Hepatocyte (in vitro differentiated cells): ENCODE measurements around the gene APPBP2. TPM values are rescaled to one million over a fixed set of nuclear protein-coding genes. Genes with fewer than 3 reads are reported as not detected.

Experiments used
- DNase-seq: peaks from one replicate; pipeline ENCODE4 v3.0.0-alpha.2; 2016; ENCODE audit warnings: low spot score
- H2AFZ ChIP-seq: fragments of 200-600 bp; sonication (generic); 2 replicates; pipeline ENCODE4 v1.6.0; 2016; ENCODE audit warnings: antibody characterized with exemption, mild to moderate bottlenecking
- H3K27ac ChIP-seq: fragments of 200-600 bp; sonication (generic); 2 replicates; pipeline ENCODE4 v1.5.1; 2016; ENCODE audit warnings: mild to moderate bottlenecking
- H3K27me3 ChIP-seq: fragments of 200-600 bp; sonication (generic); 2 replicates; pipeline ENCODE4 v1.6.1; 2016
- H3K36me3 ChIP-seq: fragments of 200-600 bp; sonication (generic); replicated peaks from 2 replicates; pipeline ENCODE4 v1.5.1; 2016; ENCODE audit warnings: low read depth; ENCODE audit not compliant: insufficient read depth
- H3K4me1 ChIP-seq: fragments of 200-600 bp; sonication (generic); 2 replicates; pipeline ENCODE4 v1.5.1; 2016; ENCODE audit warnings: mild to moderate bottlenecking, moderate library complexity; ENCODE audit not compliant: insufficient read depth
- H3K4me2 ChIP-seq: fragments of 200-600 bp; sonication (generic); 2 replicates; pipeline ENCODE4 v1.6.0; 2016
- H3K4me3 ChIP-seq: fragments of 200-600 bp; sonication (generic); 2 replicates; pipeline ENCODE4 v1.5.1; 2016; ENCODE audit warnings: mild to moderate bottlenecking
- H3K79me2 ChIP-seq: fragments of 200-600 bp; sonication (generic); 2 replicates; pipeline ENCODE4 v1.6.0; 2017; ENCODE audit warnings: mild to moderate bottlenecking
- H3K9me2 ChIP-seq: fragments of 200-600 bp; sonication (generic); replicated peaks from 2 replicates; pipeline ENCODE4 v1.6.0; 2017; ENCODE audit warnings: mild to moderate bottlenecking; ENCODE audit not compliant: insufficient read depth
- H3K9me3 ChIP-seq: fragments of 200-600 bp; sonication (generic); 2 replicates; pipeline ENCODE4 v1.5.1; 2016; ENCODE audit warnings: low read depth, mild to moderate bottlenecking
- H4K20me1 ChIP-seq: fragments of 200-600 bp; sonication (generic); 2 replicates; pipeline ENCODE4 v1.6.0; 2016; ENCODE audit warnings: mild to moderate bottlenecking; ENCODE audit not compliant: insufficient read depth, poor library complexity, severe bottlenecking
- CTCF ChIP-seq: fragments of 200-600 bp; sonication (generic); IDR thresholded peaks from 2 replicates; pipeline ENCODE4 v1.5.1; 2016; ENCODE audit warnings: antibody characterized with exemption, mild to moderate bottlenecking; ENCODE audit not compliant: poor library complexity
- EZH2 ChIP-seq: fragments of 200-600 bp; sonication (generic); IDR thresholded peaks from 2 replicates; pipeline ENCODE4 v1.6.1; 2016; ENCODE audit warnings: antibody characterized with exemption, mild to moderate bottlenecking, borderline replicate concordance
- EZH2phosphoT487 ChIP-seq: fragments of 200-600 bp; sonication (generic); IDR thresholded peaks from one replicate; pipeline ENCODE4 v1.6.1; 2018; ENCODE audit warnings: antibody characterized with exemption, mild to moderate bottlenecking, low read depth, moderate library complexity; ENCODE audit not compliant: unreplicated experiment, severe bottlenecking
- WGBS: methylation state at CpG from one replicate; pipeline ENCODE4 v1.1.6; 2016; ENCODE audit warnings: low lambda C conversion rate; ENCODE audit errors: missing lambda C conversion rate; 5-methylcytosine and 5-hydroxymethylcytosine counted together
- polyA plus RNA-seq: library from polyadenylated mRNA; unstranded; fragments of >200 nt; fragmentation: Nextera tagmentation; extraction: Ambion mirVana; gene quantifications from 2 replicates; pipeline ENCODE4 v1.2.1, GENCODE V29; 2016
- total RNA-seq: library from RNA; depleted of rRNA; stranded (reverse); fragments of >200 nt; gene quantifications from 2 replicates; pipeline ENCODE4 v1.2.3, GENCODE V29; 2014

The APPBP2 gene
- total and polyA plus RNA-seq, 2 experiments from 2014 or later, result 37.2 to 42.0 TPM

- no peak overlapping the region for H2AFZ ChIP-seq
- peaks cover 75% of the 10 kb centered on the region for H4K20me1 ChIP-seq
- 97% methylated on average over 11 of the region's 11 CpGs for WGBS
- no peaks in the 10 kb centered on the region for H3K36me3 ChIP-seq
- no peaks in the 10 kb centered on the region for H3K9me2 ChIP-seq
- H3K27ac ChIP-seq, result no peak overlapping the region
- TF ChIP-seq EZH2 (no peak), CTCF (no peak), EZH2phosphoT487 (no peak)
- no peak overlapping the region for H3K4me3 ChIP-seq
- H3K4me1 ChIP-seq, result no peaks in the 10 kb centered on the region
- H3K9me3 ChIP-seq, result no peaks in the 10 kb centered on the region
- peaks cover 98% of the 10 kb centered on the region for H3K79me2 ChIP-seq
- H3K27me3 ChIP-seq, result no peaks in the 10 kb centered on the region
- H3K4me2 ChIP-seq, result no peak overlapping the region
- no peak for DNase-seq
Measured at GRCh38 chr17:60513014-60513413, 13.0 kb downstream of the APPBP2 start.

- peaks cover 87% of the 10 kb centered on the region for H4K20me1 ChIP-seq
Measured at GRCh38 chr17:60510723-60511122, 15.3 kb downstream of the APPBP2 start.

GRCh38 chr17:60510031-60510430, 16.0 kb downstream of the APPBP2 start:
- no peak for DNase-seq
- WGBS, result 96% methylated on average over 4 of the region's 4 CpGs

More at GRCh38 chr17:60510723-60511122, 15.3 kb downstream of the APPBP2 start:
- Histone ChIP-seq H3K4me1 (no peaks in the 10 kb centered on the region), H3K27ac (no peak overlapping the region), H3K36me3 (no peaks in the 10 kb centered on the region), H3K4me3 (no peak overlapping the region), H3K9me3 (no peaks in the 10 kb centered on the region), H3K9me2 (no peaks in the 10 kb centered on the region), H2AFZ (no peak overlapping the region), H3K27me3 (no peaks in the 10 kb centered on the region), H3K4me2 (no peak overlapping the region), H3K79me2 (peaks cover 98% of the 10 kb centered on the region)
- TF ChIP-seq CTCF (no peak), EZH2 (no peak), EZH2phosphoT487 (no peak)
- DNase-seq, result no peak

More at GRCh38 chr17:60510031-60510430, 16.0 kb downstream of the APPBP2 start:
- Histone ChIP-seq H3K79me2 (peaks cover 98% of the 10 kb centered on the region), H3K27me3 (no peaks in the 10 kb centered on the region), H3K4me1 (no peaks in the 10 kb centered on the region), H3K36me3 (no peaks in the 10 kb centered on the region), H3K9me2 (no peaks in the 10 kb centered on the region), H3K4me3 (no peak overlapping the region), H3K9me3 (no peaks in the 10 kb centered on the region), H4K20me1 (peaks cover 86% of the 10 kb centered on the region), H2AFZ (no peak overlapping the region), H3K27ac (no peak overlapping the region), H3K4me2 (no peak overlapping the region)
- TF ChIP-seq CTCF (no peak), EZH2 (no peak), EZH2phosphoT487 (no peak)
